Renal pelvis (tissue), 4 donors: ENCODE results near the gene HES1. TPM values are rescaled to one million over a fixed set of nuclear protein-coding genes. Genes with fewer than 3 reads are reported as not detected.
A peak's percentile ranks its signal among the peaks of the same experiment; 100 is the strongest.

Experiments used
- DNase-seq: peaks from one replicate; pipeline ENCODE4 v3.0.0-alpha.2; 2013
- polyA plus RNA-seq, 3 donors: library from polyadenylated mRNA; unstranded; fragments of 120-200 nt; gene quantifications; one replicate each; pipeline ENCODE4 v1.2.1, GENCODE V29; 2013; ENCODE audit not compliant: insufficient read length in 3 of 3

Gene HES1
- polyA plus RNA-seq, 3 donors = 69.1 to 85.9 (median 82.6) TPM

DNA sequence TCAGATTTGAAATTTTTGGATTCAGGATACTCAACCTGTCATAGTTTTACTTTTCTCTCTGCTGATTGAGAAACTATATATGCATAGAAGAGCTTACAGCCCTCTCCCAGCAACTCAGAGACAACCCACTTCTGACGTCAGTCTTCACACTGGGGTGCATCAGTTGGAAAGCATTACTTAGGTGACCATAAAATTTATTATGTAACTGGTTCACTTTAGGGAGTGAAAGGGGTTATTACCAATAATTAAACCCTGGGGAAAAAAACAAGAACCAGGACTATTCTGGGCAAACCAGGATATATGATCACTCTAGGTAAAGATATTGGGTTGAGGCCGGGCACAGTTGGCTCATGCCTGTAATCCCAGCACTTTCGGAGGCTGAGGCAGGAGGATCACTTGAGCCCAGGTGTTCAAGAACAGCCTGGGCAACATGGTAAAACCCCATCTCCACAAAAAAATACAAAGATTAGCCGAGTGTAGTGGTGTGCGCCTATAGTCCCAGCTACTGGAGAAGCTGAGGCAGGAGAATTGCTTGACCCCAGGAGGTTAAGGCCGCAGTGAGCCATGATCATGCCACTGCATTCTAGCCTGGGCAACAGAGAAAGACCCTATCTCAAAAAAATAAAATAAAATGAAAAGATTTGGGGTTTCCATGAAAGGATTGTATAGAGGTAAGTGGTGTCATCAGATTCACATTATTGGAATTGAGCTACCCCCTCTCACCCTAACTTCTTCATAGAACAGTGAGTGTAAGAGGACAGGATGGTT is 27.1 kb downstream of the HES1 start:
- no peak for DNase-seq

DNA sequence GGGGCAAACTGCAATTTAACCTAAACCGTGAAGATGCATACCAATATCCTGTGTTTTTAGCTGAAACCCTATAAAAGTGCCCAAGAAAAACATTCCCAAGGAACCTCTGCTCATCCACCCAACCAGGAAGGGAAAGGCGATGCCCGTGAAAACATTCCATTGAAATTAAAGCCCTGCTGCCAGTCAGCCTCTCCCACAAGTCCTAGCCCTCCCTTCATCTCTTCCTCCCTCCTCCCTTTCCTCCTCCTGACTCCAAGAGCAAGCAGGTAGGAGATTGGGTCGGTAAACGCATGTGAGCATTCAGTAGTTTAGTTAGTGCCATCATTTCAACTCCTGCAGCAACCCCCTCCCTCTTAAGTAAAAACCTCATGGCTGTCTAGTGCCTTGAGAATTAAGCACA is 27.7 kb downstream of the HES1 start:
- DNase-seq = peak; percentile 80

GRCh38 chr3:194164861-194165260 is 28.9 kb downstream of the HES1 start:
- no peak for DNase-seq

DNA sequence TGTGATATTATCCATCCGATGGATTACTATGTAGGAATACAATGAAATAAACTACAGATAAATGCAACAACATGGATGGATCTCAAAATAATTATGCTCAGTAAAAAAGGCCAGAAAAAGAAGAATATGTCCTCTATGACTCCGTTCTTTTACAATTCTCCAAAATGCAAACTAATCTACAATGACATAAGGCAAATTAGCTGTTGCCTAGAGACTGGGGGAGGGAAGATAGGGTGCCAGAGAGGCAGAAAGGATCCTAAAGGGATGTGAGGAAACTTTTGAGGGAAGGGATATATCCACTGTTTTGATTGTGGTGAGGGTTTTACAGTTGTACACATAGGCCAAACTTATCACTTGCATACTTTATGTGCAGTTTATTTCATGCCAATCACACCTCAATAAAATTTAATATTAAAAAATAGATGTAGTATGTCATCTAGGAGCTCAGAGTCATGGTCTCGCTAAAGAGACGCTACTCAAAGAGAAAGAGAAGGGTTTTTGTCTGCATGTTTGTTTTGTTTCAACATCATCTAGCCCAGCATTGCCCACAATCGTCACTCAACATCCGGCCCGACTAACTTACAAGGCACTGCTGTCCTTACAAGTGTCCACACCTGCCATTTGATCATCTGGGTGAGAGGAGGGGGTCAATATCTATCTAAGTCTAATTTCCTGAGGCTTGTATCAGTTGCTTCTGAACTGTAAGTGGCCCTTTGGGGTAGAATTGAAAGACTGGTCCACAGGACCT is 29.5 kb downstream of the HES1 start:
- no peak for DNase-seq

DNA sequence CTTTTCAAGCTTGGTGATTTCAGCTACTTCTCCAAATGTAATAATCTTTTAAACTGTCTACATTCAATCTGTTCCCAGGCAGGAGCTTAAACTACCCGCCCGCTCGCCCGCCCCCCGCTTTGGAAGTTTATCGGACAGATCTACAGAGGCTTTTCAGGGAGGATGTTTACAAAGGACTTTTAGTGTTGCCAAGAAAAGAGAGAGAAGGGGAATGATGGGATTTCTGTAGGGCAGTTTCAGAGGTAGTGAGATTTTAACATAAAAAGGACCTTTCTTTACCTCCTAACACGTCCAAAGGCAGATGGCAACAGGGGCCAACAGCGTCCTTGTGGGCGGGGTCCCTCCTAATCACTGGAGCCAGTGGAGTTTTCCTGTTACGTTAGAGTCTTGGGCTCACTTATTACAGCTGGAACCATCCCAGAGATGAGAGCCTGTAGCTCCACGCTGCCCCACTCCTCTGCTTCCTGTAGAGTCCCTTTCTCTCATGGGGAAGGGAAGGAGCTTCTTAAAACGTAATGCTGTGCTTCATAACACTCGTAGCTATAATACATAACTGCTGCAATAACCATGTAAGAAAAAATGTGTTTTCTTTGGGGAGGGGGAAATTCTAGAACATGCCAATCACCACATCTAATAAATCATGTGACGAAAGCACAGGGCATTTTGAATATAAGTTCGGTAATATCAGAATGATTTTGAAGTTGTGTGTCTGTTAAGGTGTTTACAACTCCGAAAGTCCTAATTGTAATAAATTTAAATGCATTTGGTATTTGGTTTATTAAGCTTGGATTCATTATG is 30.9 kb downstream of the HES1 start:
- no peak for DNase-seq

DNA sequence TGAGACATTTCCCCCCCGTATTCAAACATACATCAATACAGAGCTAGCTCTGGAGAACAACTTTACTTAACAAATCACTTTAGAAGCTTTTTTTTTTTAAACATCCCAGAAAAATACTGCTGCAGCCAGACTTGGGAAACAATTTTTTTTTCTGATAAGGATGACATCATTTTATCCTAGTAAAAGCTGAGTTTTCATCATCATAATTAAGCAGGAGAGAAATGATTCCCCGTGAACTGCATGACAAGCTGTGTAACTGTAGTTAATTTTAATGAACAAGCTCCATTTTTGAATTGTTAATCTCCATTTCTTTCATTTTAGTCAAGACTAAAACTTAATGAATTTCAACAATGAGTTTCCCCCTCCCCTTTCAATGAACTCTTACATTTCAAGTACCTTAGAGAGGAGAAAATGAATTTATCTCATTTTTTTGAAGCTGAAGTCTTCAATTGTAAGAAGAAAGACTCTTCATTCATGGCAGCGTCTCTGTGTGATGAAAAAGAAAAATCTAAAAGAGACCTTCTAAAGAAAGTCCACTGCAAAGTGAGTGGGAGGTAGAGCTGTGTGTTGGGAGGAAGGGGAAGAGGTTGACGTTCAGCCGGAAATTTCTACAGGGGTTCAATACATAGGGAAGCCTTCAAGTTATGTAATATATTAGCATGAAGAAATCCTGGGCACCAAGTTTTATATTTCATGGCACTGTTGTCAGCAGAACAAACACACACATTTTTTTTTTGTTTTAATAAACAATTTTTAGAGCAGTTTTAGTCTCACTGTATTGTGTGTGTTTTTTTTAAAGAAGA is 31.7 kb downstream of the HES1 start:
- no peak for DNase-seq

- DNase-seq = no peak
These were observed 33.0 kb downstream of the HES1 start for GRCh38 chr3:194168994-194169393.

GRCh38 chr3:194169595-194169994 is 33.6 kb downstream of the HES1 start:
- DNase-seq = no peak

- no peak for DNase-seq
These were observed 34.8 kb downstream of the HES1 start for GRCh38 chr3:194170793-194171192.

DNA sequence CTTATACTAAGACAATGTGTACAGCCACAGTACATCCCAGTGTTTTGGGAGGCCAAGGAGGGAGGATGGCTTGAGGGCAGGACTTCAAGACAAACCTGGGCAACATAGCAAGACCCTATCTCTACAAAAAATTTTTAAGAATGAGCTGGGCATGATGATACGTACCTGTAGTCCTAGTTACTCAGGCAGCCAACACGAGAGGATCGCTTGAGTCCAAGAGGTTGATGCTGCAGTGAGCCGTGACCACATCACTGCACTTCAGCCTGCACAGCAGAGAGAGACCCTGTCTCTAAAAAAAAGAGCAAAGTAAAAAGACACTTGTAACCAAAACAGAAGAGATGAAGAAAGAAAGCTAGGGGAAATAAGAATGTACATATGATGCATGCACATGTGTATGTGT is 38.5 kb downstream of the HES1 start:
- no peak for DNase-seq

GRCh38 chr3:194174980-194175379 is 39.0 kb downstream of the HES1 start:
- DNase-seq = no peak

DNA sequence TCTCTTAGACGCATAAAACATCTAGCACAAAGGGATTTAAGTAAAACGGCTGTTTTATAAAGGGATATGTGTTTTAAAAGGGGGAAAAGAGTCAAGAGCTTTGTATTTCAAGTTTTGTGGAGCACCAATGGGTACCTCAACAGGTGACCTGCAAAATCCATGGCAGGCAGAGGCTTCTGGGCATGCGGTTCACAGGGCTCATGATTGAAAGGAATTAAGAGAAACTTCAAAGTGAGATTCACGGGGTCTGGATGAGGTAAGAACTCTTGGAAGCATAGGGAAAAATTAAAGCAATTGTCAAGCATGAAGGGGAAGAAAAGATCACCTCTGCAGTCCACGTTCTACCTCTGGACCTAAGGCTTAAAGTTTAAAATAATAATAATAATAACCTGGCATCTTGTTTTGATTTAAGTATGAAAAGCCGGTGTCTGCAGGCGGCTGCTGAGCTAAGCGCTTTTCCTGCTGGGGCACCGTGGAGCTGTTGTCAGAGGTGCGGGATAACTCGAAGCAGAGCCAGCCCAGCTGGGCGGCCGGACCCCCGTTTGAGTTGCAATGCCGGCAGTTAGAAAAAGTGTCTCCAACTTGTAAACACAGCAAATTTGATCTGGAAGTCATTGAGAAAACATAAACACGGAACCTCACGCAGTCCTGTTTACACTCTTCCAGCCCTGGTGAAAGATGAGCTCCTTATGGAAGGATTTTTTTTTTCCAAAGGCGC is 40.5 kb downstream of the HES1 start:
- no peak for DNase-seq

DNA sequence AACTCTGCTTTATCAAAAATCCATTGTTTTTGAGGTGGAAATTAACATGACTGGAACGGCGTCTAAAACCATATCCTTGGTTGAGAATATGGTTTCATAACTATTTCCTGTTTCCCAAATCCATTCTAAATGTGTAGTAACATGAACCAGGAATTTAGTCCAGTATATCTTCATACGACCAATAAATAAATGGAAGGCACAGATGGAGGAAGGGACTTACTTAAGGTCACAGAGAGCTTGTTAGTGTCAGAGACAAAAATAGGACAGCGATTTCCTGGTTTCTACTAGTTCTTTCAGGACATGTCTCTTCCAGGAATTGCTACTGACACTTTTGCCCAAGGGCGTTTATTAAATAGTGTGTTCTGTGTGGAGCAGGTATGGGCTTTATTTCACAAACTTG is 41.2 kb downstream of the HES1 start:
- DNase-seq = no peak

- DNase-seq = no peak
These were observed 42.2 kb downstream of the HES1 start for GRCh38 chr3:194178128-194178527.

GRCh38 chr3:194178669-194179068 is 42.7 kb downstream of the HES1 start:
- DNase-seq = no peak

DNA sequence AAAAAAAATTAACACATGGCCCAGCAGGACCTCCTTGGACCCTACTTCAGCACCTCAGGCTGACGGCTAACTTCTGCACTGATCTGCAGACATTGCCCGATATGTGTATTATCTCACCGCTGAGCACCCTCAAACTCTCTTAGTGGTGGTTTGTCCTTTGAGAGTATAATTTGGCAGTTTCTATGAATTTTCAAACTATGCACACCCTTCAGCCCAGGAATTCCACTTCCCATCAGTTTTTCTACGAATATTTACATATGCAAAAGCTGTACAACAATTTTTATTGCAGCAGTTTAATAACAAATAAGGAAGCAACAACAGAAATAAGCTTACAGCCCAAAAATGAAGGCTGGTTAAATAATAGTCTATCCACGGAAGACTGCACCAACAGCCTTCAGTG is 44.6 kb downstream of the HES1 start:
- no peak for DNase-seq

DNA sequence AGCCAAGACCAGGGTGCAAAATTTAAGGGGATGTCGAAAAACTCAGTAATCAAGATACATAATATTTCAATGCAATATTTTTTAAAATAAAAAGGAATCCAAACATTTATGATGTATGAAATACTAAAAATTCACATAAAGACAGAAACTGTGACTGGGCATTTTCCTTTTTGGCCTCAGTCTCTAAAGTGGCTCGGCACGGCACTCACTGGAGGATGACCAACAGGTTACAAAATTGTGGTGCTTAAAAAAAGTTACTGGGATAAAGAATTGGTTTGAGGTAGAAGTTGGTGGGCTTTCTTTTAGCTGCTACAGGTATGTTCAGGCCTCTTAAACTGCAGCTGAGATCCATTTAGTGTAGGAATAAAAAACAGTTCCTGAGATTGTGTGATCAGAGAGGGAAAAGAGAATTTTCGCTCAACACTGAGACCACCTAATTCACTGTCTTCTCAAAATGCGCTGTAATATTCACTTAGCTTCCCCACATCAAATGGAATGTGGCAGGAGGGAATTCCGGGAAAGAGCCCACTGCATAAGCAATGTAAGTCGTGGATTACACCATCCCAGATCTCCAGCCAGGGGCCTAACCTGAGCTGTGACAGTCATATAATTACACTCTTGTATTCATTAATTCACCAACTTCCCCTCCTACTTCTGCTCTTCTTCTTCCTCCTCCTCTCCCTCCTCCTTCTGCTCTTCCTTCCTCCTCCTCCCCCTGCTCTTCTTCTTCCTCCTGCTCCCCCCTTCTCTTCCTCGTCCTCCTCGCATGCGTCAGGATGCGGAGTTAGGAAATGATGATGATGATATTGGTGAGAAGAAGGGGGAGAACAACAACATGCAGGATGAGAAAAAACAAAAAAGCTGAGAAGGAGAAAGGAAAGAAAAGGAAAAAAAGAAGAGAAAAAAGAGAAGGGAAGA is 45.9 kb downstream of the HES1 start:
- no peak for DNase-seq

DNA sequence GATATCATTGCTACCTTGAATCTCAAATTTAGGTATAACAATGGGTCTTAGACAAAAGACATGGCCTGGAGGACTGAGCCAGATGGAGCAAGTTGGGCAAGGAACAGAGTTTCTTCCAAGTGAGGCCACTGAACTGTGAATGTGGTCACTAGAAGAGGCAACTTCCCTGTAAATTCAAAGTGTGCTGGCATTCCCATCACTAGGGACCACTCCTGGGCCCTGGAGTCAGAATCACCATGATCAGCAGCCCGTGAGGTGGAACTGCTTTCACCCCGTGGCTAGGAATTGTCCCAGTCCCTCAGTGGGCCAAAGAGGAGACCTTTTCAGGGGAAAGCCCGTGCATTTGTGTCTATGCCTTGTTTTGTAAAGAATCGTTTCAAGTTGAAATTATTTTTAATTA is 47.3 kb downstream of the HES1 start:
- no peak for DNase-seq

DNA sequence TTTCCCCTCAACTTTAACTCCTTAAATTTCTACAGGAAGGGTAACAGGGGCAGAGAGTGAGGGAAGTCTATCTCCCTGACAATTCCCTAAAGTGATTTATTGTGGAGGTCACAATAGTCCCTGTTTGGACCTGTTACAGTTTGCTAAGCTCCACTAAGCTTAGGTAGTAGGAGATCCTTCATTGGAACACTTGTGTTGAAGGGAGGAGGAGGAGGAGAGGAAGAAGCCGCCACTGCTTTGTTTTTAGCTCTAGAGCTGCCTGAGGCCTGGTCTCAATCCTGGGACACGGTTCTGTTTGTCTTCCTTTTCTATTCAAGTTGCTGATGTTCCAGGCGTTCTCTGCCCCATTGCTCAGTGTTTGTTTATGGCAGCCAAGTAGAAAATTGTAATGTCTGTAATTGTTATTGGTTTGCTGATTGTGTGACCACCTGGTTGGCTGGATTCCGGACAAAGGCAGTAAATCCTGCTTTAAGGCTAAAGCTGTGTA is 48.4 kb downstream of the HES1 start:
- peak; percentile 74 for DNase-seq

DNA sequence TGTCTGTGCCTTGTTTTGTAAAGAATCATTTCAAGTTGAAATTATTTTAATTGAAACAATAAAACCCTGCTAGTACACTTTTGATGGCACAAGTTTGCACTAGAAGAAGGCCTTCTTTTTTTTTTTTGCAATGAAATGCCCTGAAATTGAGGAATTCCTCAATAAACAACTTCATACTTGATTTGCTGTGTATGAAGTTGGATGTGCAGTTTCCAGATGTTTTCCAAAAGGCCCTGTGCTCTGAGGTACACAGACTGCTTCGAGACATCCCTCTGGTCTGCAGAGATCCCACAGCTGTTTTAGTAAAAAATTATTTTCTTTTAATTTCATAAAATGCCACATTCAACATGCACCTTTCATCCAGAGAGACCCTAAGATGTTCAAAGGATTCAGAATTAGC is 48.9 kb downstream of the HES1 start:
- no peak for DNase-seq
